Measurements from ENCODE around the gene AJAP1. TPM values are rescaled to one million over a fixed set of nuclear protein-coding genes. Genes with fewer than 3 reads are reported as not detected.

AJAP1 gene
- total RNA-seq, 4 donors from 2014 or later, result under 0.01 to 0.21 (median 0.10) TPM

- Histone ChIP-seq H3K9me3 (peaks cover 0 to 21% (median 0%) of the 10 kb centered on the region in 4 donors), H3K27ac (no peak overlapping the region), H3K4me3 (no peak overlapping the region), H3K36me3 (no peaks in the 10 kb centered on the region), H3K4me1 (no peaks in the 10 kb centered on the region), H3K27me3 (no peaks in the 10 kb centered on the region)
- 83 to 86% methylated on average over 13 of the region's 13 CpGs for WGBS, 2 donors
- no peak for DNase-seq (ENCODE audit: low spot score in 2 of 2)
- TF ChIP-seq POLR2A (IDR thresholded peaks at IDR 0.05) (no peak), CTCF (IDR thresholded peaks at IDR 0.05) (no peak), EP300 (IDR thresholded peaks at IDR 0.05) (no peak)
These were observed 20.3 kb downstream of the AJAP1 start for GRCh38 chr1:4674676-4675075.

- Histone ChIP-seq H3K9me3 (peaks cover 0 to 30% (median 1%) of the 10 kb centered on the region in 4 donors), H3K4me1 (no peaks in the 10 kb centered on the region), H3K36me3 (no peaks in the 10 kb centered on the region), H3K4me3 (no peak overlapping the region), H3K27me3 (no peaks in the 10 kb centered on the region), H3K27ac (no peak overlapping the region)
- TF ChIP-seq CTCF (IDR thresholded peaks at IDR 0.05) (no peak), POLR2A (IDR thresholded peaks at IDR 0.05) (no peak), EP300 (IDR thresholded peaks at IDR 0.05) (no peak)
- 78 to 82% methylated on average over 21 of the region's 21 CpGs for WGBS, 2 donors
- no peak for DNase-seq (ENCODE audit: low spot score in 2 of 2)
These were observed 21.2 kb downstream of the AJAP1 start for GRCh38 chr1:4675454-4676186.

GRCh38 chr1:4676253-4676652 lies 21.8 kb downstream of the AJAP1 start:
- Histone ChIP-seq H3K27ac (no peak overlapping the region), H3K27me3 (no peaks in the 10 kb centered on the region)

GRCh38 chr1:4677608-4678007 lies 23.2 kb downstream of the AJAP1 start:
- Histone ChIP-seq H3K36me3 (no peaks in the 10 kb centered on the region), H3K4me3 (no peak overlapping the region), H3K4me1 (no peaks in the 10 kb centered on the region), H3K27me3 (no peaks in the 10 kb centered on the region), H3K27ac (no peak overlapping the region), H3K9me3 (peaks cover 0 to 39% (median 1%) of the 10 kb centered on the region in 4 donors)
- TF ChIP-seq POLR2A (IDR thresholded peaks at IDR 0.05) (no peak), EP300 (IDR thresholded peaks at IDR 0.05) (no peak), CTCF (IDR thresholded peaks at IDR 0.05) (no peak)
- no peak for DNase-seq (ENCODE audit: low spot score in 2 of 2)
- 84 to 89% methylated on average over 7 of the region's 7 CpGs for WGBS, 2 donors

More at GRCh38 chr1:4676253-4676652, 21.8 kb downstream of the AJAP1 start:
- H3K36me3 ChIP-seq, result no peaks in the 10 kb centered on the region
- DNase-seq (ENCODE audit: low spot score in 2 of 2), result no peak
- H3K4me1 ChIP-seq, result no peaks in the 10 kb centered on the region
- H3K4me3 ChIP-seq, result no peak overlapping the region
- 64 to 73% methylated on average over 9 of the region's 9 CpGs for WGBS, 2 donors
- peaks cover 0 to 36% (median 1%) of the 10 kb centered on the region in 4 donors for H3K9me3 ChIP-seq
- TF ChIP-seq CTCF (IDR thresholded peaks at IDR 0.05) (no peak), EP300 (IDR thresholded peaks at IDR 0.05) (no peak), POLR2A (IDR thresholded peaks at IDR 0.05) (no peak)

- Histone ChIP-seq H3K4me1 (no peaks in the 10 kb centered on the region), H3K36me3 (no peaks in the 10 kb centered on the region), H3K9me3 (peaks cover 0 to 39% (median 1%) of the 10 kb centered on the region in 4 donors), H3K27ac (no peak overlapping the region), H3K27me3 (no peaks in the 10 kb centered on the region), H3K4me3 (no peak overlapping the region)
- DNase-seq (ENCODE audit: low spot score in 2 of 2), result no peak
- 70 to 71% methylated on average over 3 of the region's 3 CpGs for WGBS, 2 donors
- TF ChIP-seq CTCF (IDR thresholded peaks at IDR 0.05) (no peak), EP300 (IDR thresholded peaks at IDR 0.05) (no peak), POLR2A (IDR thresholded peaks at IDR 0.05) (no peak)
These were observed 23.8 kb downstream of the AJAP1 start for GRCh38 chr1:4678066-4678717.
